ENCODE data around the gene SEMA4G. TPM values are rescaled to one million over a fixed set of nuclear protein-coding genes. Genes with fewer than 3 reads are reported as not detected.

SEMA4G gene
- total RNA-seq, 4 donors from 2014 or later = 0.44 to 4.1 (median 1.3) TPM

- Histone ChIP-seq H3K27ac (no peak overlapping the region), H3K9me3 (no peaks in the 10 kb centered on the region), H3K36me3 (peaks cover 4 to 100% (median 29%) of the 10 kb centered on the region in 3 donors), H3K4me1 (no peaks in the 10 kb centered on the region), H3K27me3 (no peaks in the 10 kb centered on the region), H3K4me3 (no peak overlapping the region)
- DNase-seq = no peak
- intact Hi-C loops (cut with DNase I) = no loop called here
- TF ChIP-seq CTCF (IDR thresholded peaks at IDR 0.05) = no peak
- no peak for TF ChIP-seq POLR2A (IDR thresholded peaks at IDR 0.05)
These were observed 38.9 kb upstream of the SEMA4G start for GRCh38 chr10:100930368-100930767.

DNA sequence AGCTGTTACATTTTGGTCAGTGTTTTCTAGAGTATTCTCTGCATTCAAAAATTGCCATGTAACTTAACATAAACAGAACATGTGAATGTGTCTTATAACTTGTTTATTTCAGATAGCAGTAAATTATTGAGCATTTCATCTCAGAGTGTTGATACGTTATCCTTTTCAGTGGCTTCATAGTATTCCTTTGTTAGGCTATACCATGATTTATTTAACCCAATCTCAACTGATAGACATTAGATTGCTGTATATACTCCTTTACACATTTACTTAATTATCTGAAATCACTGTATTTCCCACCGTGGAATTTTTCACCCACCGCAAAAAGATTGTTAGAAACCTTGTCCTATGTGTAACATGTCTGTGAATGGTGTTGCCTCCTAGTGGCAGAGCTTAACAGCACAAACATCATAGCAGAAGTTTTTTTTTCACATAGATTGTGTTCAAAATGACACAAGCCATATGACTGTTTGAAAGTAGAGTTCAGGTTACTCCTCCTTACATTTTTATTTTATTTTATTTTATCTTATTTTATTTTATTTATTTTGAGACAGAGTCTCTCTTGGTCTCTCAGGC is 35.1 kb upstream of the SEMA4G start:
- TF ChIP-seq POLR2A (IDR thresholded peaks at IDR 0.05) (no peak), CTCF (IDR thresholded peaks at IDR 0.05) (peak in 3 of 6 experiments; percentile 29 to 43 (median 33))
- intact Hi-C loops (cut with DNase I) = no loop called here
- Histone ChIP-seq H3K27me3 (no peaks in the 10 kb centered on the region), H3K9me3 (no peaks in the 10 kb centered on the region), H3K36me3 (peaks cover 4 to 100% (median 20%) of the 10 kb centered on the region in 3 donors), H3K4me1 (no peaks in the 10 kb centered on the region), H3K27ac (no peak overlapping the region), H3K4me3 (no peak overlapping the region)
- no peak for DNase-seq
- 96 to 100% methylated on average over 3 of the region's 3 CpGs for WGBS, 2 donors

DNA sequence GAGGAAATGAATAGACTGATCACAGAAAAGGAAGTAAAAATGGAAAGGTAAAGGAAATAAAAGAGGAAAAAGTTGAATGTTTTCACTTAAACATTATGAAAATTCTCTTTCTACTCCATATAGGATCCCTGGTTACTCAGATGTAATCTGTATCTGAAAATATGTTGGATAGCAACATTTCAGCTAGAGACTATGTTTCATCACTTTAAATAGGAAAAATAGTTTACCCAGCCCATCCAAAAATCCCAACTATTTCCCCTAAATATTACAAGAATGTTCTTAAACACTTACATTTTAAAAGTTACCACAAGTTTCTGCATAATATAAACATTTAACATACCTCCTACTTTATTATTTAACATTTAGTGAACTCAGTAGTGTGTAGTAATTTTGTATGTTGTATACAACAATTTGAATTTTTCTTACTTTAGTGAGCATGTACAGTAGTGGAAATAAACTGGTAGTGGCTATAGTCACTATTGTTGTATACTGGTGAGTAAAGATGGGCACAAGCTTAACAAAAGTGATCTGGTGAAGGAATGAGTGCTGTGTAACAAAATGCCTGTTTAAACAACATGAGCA is 29.4 kb upstream of the SEMA4G start:
- Histone ChIP-seq H3K4me3 (no peak overlapping the region), H3K4me1 (no peaks in the 10 kb centered on the region), H3K27ac (no peak overlapping the region), H3K9me3 (no peaks in the 10 kb centered on the region), H3K27me3 (no peaks in the 10 kb centered on the region), H3K36me3 (peaks cover 18 to 100% (median 24%) of the 10 kb centered on the region in 3 donors)
- TF ChIP-seq POLR2A (IDR thresholded peaks at IDR 0.05) = no peak
- TF ChIP-seq CTCF (IDR thresholded peaks at IDR 0.05) = no peak
- no peak for DNase-seq
- intact Hi-C loops (cut with DNase I) = no loop called here

DNA sequence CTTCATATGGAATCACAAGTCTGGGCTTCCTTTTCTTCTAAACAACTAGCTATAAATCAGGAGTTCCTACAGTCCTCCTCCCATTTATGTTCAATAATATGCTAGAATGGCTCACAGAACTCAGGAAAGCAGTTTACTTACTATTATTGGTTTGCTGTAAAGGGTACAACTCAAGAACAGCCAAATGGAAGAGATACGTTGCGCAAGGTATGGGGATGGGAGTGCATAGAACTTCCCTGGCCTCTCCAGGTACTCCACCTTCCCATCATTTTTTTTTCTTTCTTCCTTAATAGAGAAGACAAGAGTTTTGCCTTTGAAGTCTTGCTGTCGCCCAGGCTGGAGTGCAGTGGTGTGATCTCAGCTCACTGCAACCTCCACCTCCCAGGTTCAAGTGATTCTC is 27.1 kb upstream of the SEMA4G start:
- WGBS, 2 donors = 91 to 96% methylated on average over 3 of the region's 3 CpGs
- Histone ChIP-seq H3K27me3 (no peaks in the 10 kb centered on the region), H3K4me3 (no peak overlapping the region), H3K9me3 (no peaks in the 10 kb centered on the region), H3K4me1 (no peaks in the 10 kb centered on the region), H3K27ac (no peak overlapping the region), H3K36me3 (peaks cover 18 to 100% (median 33%) of the 10 kb centered on the region in 3 donors)
- intact Hi-C loops (cut with DNase I) = no loop called here
- no peak for TF ChIP-seq POLR2A (IDR thresholded peaks at IDR 0.05)
- no peak for TF ChIP-seq CTCF (IDR thresholded peaks at IDR 0.05)
- no peak for DNase-seq

DNA sequence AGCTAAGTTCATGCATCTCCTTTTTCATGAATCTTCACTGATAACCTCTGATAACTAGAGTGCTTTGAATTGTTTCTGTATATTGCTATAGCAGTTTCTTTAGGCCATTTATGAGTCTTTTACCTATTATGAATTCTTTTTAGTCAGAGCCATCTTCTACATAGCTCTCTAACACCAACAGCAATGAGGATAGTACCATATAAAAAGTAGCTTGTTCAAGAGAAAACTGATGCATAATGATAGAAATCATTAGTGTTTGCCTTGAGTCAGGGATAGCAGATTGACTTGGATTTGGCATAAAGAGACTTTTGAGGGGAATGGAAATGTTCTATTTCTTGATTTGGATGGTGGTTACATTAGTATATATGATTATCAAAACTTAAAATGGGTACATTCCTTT is 25.8 kb upstream of the SEMA4G start:
- Histone ChIP-seq H3K4me3 (no peak overlapping the region), H3K9me3 (no peaks in the 10 kb centered on the region), H3K36me3 (peaks cover 18 to 100% (median 37%) of the 10 kb centered on the region in 3 donors), H3K27me3 (no peaks in the 10 kb centered on the region), H3K4me1 (no peaks in the 10 kb centered on the region), H3K27ac (no peak overlapping the region)
- no peak for DNase-seq
- intact Hi-C loops (cut with DNase I) = no loop called here
- no peak for TF ChIP-seq CTCF (IDR thresholded peaks at IDR 0.05)
- TF ChIP-seq POLR2A (IDR thresholded peaks at IDR 0.05) = no peak

All from esophagus squamous epithelium (tissue), 5 donors.